Measurements from ENCODE around the gene PLD4.

- TF ChIP-seq JUNB (IDR thresholded peaks at IDR 0.05; ENCODE audit: unreplicated experiment): no peak
- no peak for TF ChIP-seq EZH2 (IDR thresholded peaks at IDR 0.05; ENCODE audit: low read depth, unreplicated experiment)
- no peak for TF ChIP-seq CTCF (conservative IDR thresholded peaks at IDR 0.05; ENCODE audit: low read depth in 2 of 2)
- no peak for TF ChIP-seq ZNF462 (CRISPR knock-in tag; IDR thresholded peaks at IDR 0.05)
- TF ChIP-seq, protein P1, sequence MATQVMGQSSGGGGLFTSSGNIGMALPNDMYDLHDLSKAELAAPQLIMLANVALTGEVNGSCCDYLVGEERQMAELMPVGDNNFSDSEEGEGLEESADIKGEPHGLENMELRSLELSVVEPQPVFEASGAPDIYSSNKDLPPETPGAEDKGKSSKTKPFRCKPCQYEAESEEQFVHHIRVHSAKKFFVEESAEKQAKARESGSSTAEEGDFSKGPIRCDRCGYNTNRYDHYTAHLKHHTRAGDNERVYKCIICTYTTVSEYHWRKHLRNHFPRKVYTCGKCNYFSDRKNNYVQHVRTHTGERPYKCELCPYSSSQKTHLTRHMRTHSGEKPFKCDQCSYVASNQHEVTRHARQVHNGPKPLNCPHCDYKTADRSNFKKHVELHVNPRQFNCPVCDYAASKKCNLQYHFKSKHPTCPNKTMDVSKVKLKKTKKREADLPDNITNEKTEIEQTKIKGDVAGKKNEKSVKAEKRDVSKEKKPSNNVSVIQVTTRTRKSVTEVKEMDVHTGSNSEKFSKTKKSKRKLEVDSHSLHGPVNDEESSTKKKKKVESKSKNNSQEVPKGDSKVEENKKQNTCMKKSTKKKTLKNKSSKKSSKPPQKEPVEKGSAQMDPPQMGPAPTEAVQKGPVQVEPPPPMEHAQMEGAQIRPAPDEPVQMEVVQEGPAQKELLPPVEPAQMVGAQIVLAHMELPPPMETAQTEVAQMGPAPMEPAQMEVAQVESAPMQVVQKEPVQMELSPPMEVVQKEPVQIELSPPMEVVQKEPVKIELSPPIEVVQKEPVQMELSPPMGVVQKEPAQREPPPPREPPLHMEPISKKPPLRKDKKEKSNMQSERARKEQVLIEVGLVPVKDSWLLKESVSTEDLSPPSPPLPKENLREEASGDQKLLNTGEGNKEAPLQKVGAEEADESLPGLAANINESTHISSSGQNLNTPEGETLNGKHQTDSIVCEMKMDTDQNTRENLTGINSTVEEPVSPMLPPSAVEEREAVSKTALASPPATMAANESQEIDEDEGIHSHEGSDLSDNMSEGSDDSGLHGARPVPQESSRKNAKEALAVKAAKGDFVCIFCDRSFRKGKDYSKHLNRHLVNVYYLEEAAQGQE (IDR thresholded peaks at IDR 0.05; ENCODE audit: unreplicated experiment): no peak
- TF ChIP-seq POLR2AphosphoS5 (IDR thresholded peaks at IDR 0.05; ENCODE audit: low read depth): no peak
- no peak for TF ChIP-seq EZH2phosphoT487 (IDR thresholded peaks at IDR 0.05; ENCODE audit: unreplicated experiment)
- TF ChIP-seq CREB1 (CRISPR knock-in tag; IDR thresholded peaks at IDR 0.05; ENCODE audit: low read depth): no peak
- TF ChIP-seq STAT1 (IDR thresholded peaks at IDR 0.05; ENCODE audit: unreplicated experiment): no peak
- no peak for TF ChIP-seq ZNF331 (CRISPR knock-in tag; IDR thresholded peaks at IDR 0.05; ENCODE audit: low read depth)
- TF ChIP-seq NANOG (IDR thresholded peaks at IDR 0.05; ENCODE audit: borderline replicate concordance): no peak
Observed at GRCh38 chr14:104973135-104973384, 48.4 kb downstream of the PLD4 start.
